Keratinocyte (primary cell): ENCODE data around the gene FAM120C.

Source experiments
- EZH2 ChIP-seq: IDR thresholded peaks from one replicate; pipeline ENCODE4 v1.6.1; 2012; ENCODE audit warnings: inconsistent platforms, mild to moderate bottlenecking, low read length, moderate library complexity
- TF ChIP-seq, protein P1 (sequence below), 3 experiments: IDR thresholded peaks in 1 of 3; conservative IDR thresholded peaks in 1 of 3; optimal IDR thresholded peaks in 1 of 3; 2 replicates in 2 of 3; 3 replicates in 1 of 3; pipeline versions ENCODE3 to v1.5.1; 2011; ENCODE audit warnings: low read length in 3 of 3, mild to moderate bottlenecking in 3 of 3, moderate library complexity in 2 of 3, control low read depth in 1 of 3, inconsistent platforms in 1 of 3; ENCODE audit not compliant: insufficient read depth in 2 of 3; ENCODE audit errors: extremely low read depth in 1 of 3

DNA sequence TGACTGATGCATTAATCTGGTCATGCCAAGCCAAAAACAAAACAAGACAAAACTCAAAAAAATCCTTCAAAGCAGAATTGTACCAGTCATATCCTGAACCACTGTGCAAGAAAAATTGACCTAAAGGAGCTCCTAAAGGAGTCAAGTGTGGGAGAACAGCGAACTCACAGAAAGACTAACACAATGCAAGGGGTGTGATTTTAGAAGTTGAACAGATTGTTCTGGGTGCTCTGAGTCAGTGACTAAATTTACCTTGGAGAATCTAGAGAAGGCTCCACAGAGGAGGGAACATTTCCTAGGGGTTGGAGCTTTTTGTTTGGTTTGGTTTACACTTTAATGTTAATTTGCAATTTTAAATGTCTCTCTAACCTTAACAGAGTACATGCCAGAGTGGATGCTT lies 89.9 kb downstream of the FAM120C start:
- no peak for TF ChIP-seq EZH2
- TF ChIP-seq, protein P1, sequence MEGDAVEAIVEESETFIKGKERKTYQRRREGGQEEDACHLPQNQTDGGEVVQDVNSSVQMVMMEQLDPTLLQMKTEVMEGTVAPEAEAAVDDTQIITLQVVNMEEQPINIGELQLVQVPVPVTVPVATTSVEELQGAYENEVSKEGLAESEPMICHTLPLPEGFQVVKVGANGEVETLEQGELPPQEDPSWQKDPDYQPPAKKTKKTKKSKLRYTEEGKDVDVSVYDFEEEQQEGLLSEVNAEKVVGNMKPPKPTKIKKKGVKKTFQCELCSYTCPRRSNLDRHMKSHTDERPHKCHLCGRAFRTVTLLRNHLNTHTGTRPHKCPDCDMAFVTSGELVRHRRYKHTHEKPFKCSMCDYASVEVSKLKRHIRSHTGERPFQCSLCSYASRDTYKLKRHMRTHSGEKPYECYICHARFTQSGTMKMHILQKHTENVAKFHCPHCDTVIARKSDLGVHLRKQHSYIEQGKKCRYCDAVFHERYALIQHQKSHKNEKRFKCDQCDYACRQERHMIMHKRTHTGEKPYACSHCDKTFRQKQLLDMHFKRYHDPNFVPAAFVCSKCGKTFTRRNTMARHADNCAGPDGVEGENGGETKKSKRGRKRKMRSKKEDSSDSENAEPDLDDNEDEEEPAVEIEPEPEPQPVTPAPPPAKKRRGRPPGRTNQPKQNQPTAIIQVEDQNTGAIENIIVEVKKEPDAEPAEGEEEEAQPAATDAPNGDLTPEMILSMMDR (optimal IDR thresholded peaks at IDR 0.05 in 1 of 3, IDR thresholded peaks at IDR 0.05 in 1 of 3, conservative IDR thresholded peaks at IDR 0.05 in 1 of 3; ENCODE audit: extremely low read depth in 1 of 3, insufficient read depth in 2 of 3, low read length in 3 of 3), result no peak
